HCT116 (cell line): ENCODE results near the gene DUS3L.

Source experiments
- CBX3 ChIP-seq: IDR thresholded peaks from 2 replicates; pipeline ENCODE4 v1.6.1; 2012; ENCODE audit warnings: low read depth
- CEBPB ChIP-seq: IDR thresholded peaks from 2 replicates; pipeline ENCODE4 v1.6.1; 2012; ENCODE audit warnings: low read depth
- CTCF ChIP-seq, 3 experiments: fragments of 200-600 bp in 1 of 3; sonication (generic) in 1 of 3; IDR thresholded peaks in 2 of 3; conservative IDR thresholded peaks in 1 of 3; 2 replicates each; pipeline ENCODE4 v1.5.1; 2012 to 2017; ENCODE audit warnings: low read depth in 2 of 3, low read length in 2 of 3, antibody characterized with exemption in 1 of 3, borderline replicate concordance in 1 of 3, control low read depth in 1 of 3, mild to moderate bottlenecking in 1 of 3, mixed read lengths in 1 of 3, mixed run types in 1 of 3, moderate library complexity in 1 of 3; ENCODE audit not compliant: insufficient read depth in 1 of 3
- EGR1 ChIP-seq: IDR thresholded peaks from 2 replicates; pipeline ENCODE4 v1.6.1; 2012; ENCODE audit warnings: low read depth
- EZH2phosphoT487 ChIP-seq: fragments of 200-600 bp; IDR thresholded peaks from 2 replicates; pipeline ENCODE4 v1.6.1; 2018; ENCODE audit warnings: antibody characterized with exemption, borderline replicate concordance
- MAX ChIP-seq: IDR thresholded peaks from 2 replicates; pipeline ENCODE4 v1.6.1; 2012
- POLR2A ChIP-seq: IDR thresholded peaks from 2 replicates; pipeline ENCODE4 v1.7.0; 2011; ENCODE audit warnings: borderline replicate concordance; ENCODE audit not compliant: insufficient read depth, insufficient read length; ENCODE audit errors: extremely low read depth
- SIN3A ChIP-seq: IDR thresholded peaks from 2 replicates; pipeline ENCODE4 v1.6.1; 2012; ENCODE audit warnings: low read depth
- YY1 ChIP-seq: IDR thresholded peaks from 2 replicates; pipeline ENCODE4 v1.6.1; 2011; ENCODE audit warnings: low read length, low read depth, moderate library complexity, mild to moderate bottlenecking; ENCODE audit not compliant: insufficient replicate concordance; ENCODE audit errors: extremely low read depth
- ZNF274 ChIP-seq: fragments of 200-500 bp; sonication (Bioruptor generic); IDR thresholded peaks from 2 replicates; pipeline ENCODE4 v1.6.1; 2014; ENCODE audit warnings: mild to moderate bottlenecking, low read depth, low read length, inconsistent platforms

- TF ChIP-seq CTCF (IDR thresholded peaks at IDR 0.05 in 2 of 3, conservative IDR thresholded peaks at IDR 0.05 in 1 of 3; ENCODE audit: borderline replicate concordance in 1 of 3, insufficient read depth in 1 of 3, low read depth in 2 of 3, low read length in 2 of 3) (no peak), CEBPB (no peak), POLR2A (no peak), SIN3A (no peak), CBX3 (no peak), EZH2phosphoT487 (no peak), YY1 (no peak), EGR1 (no peak), ZNF274 (no peak), MAX (no peak)
These were observed 7.7 kb downstream of the DUS3L start for GRCh38 chr19:5782945-5783919.
